Measurements from ENCODE around the gene MYH9. TPM values are rescaled to one million over a fixed set of nuclear protein-coding genes. Genes with fewer than 3 reads are reported as not detected.
"Not testable (repeated sequence)": the region's sequence is repeated elsewhere in the genome, so short reads cannot be mapped to it uniquely, and the experiment has no call there.

The MYH9 gene
- total RNA-seq, 1 experiment from 2014 or later, result 788 TPM

- no TSS peak for BruUV-seq (replicated peaks)
- Histone ChIP-seq H3K27me3 (ENCODE audit: control insufficient read depth, insufficient read depth, low read length) (no peaks in the 10 kb centered on the region), H3K9me3 (ENCODE audit: control insufficient read depth, insufficient read depth, low read depth, low read length) (no peaks in the 10 kb centered on the region), H3K4me1 (ENCODE audit: control insufficient read depth, insufficient read depth, low read length) (peaks cover 6% of the 10 kb centered on the region; the same call in 1 of the 2 replicates), H3K36me3 (ENCODE audit: control insufficient read depth, insufficient read depth, low read length) (no peaks in the 10 kb centered on the region), H3K27ac (ENCODE audit: low read length) (peak overlapping the region; percentile 13; the same call in 1 of the 2 replicates), H3K4me3 (ENCODE audit: low read depth in 2 of 2, low read length in 2 of 2) (no peak overlapping the region)
- DNase-seq (ENCODE audit: low read depth, low spot score) (no peak), ATAC-seq (no peak)
- ChIA-PET CTCF (no interaction called here), POLR2A (no interaction called here)
- in situ Hi-C loops (cut with HindIII; ENCODE audit: low pct_unique_long_range_greater_than_20kb, low sequenced_read_pairs), result no loop called here
- TF ChIP-seq REST (IDR thresholded peaks at IDR 0.05; ENCODE audit: insufficient read depth in 1 of 2, low read depth in 2 of 2, low read length in 1 of 2) (no peak), POLR2AphosphoS5 (IDR thresholded peaks at IDR 0.05; ENCODE audit: low read depth, low read length) (no peak), CTCF (IDR thresholded peaks at IDR 0.05) (no peak), TCF7L2 (IDR thresholded peaks at IDR 0.05; ENCODE audit: low read depth, low read length) (no peak)
- intact Hi-C loops (cut with micrococcal nuclease; ENCODE audit: unreplicated experiment), result no loop called here
Measured at GRCh38 chr22:36395055-36395849, 7.5 kb upstream of the MYH9 start.

GRCh38 chr22:36391638-36392037 lies 3.9 kb upstream of the MYH9 start:
- CTCF ChIA-PET, result no interaction called here
- TF ChIP-seq CTCF (IDR thresholded peaks at IDR 0.05) (no peak), TCF7L2 (IDR thresholded peaks at IDR 0.05; ENCODE audit: low read depth, low read length) (no peak), REST (IDR thresholded peaks at IDR 0.05; ENCODE audit: insufficient read depth in 1 of 2, low read depth in 2 of 2, low read length in 1 of 2) (no peak), SIN3A (IDR thresholded peaks at IDR 0.05; ENCODE audit: borderline replicate concordance, insufficient read depth, low read depth, low read length) (no peak), POLR2AphosphoS5 (IDR thresholded peaks at IDR 0.05; ENCODE audit: low read depth, low read length) (no peak)
- no TSS peak for BruUV-seq (replicated peaks)
- Histone ChIP-seq H3K27me3 (ENCODE audit: control insufficient read depth, insufficient read depth, low read length) (no peaks in the 10 kb centered on the region), H3K4me3 (ENCODE audit: low read depth in 2 of 2, low read length in 2 of 2) (no peak overlapping the region), H3K36me3 (ENCODE audit: control insufficient read depth, insufficient read depth, low read length) (no peaks in the 10 kb centered on the region; the same call in 1 of the 2 replicates), H3K27ac (ENCODE audit: low read length) (no peak overlapping the region), H3K9me3 (ENCODE audit: control insufficient read depth, insufficient read depth, low read depth, low read length) (no peaks in the 10 kb centered on the region), H3K4me1 (ENCODE audit: control insufficient read depth, insufficient read depth, low read length) (peaks cover 6% of the 10 kb centered on the region; the same call in 1 of the 2 replicates)
- ATAC-seq (no peak), DNase-seq (ENCODE audit: low read depth, low spot score) (no peak)
- in situ Hi-C loops (cut with HindIII; ENCODE audit: low pct_unique_long_range_greater_than_20kb, low sequenced_read_pairs) (no loop called here), intact Hi-C loops (cut with micrococcal nuclease; ENCODE audit: unreplicated experiment) (no loop called here)
- POLR2A ChIA-PET, result no interaction called here

GRCh38 chr22:36389122-36389521 lies 1.4 kb upstream of the MYH9 start:
- H3K9me3 ChIP-seq (ENCODE audit: control insufficient read depth, insufficient read depth, low read depth, low read length); H3K4me1 ChIP-seq (ENCODE audit: control insufficient read depth, insufficient read depth, low read length); H3K27me3 ChIP-seq (ENCODE audit: control insufficient read depth, insufficient read depth, low read length); intact Hi-C loops (cut with micrococcal nuclease; ENCODE audit: unreplicated experiment); ATAC-seq; H3K36me3 ChIP-seq (ENCODE audit: control insufficient read depth, insufficient read depth, low read length); CTCF ChIA-PET; BruUV-seq (replicated peaks); POLR2A ChIA-PET; DNase-seq (ENCODE audit: low read depth, low spot score); in situ Hi-C loops (cut with HindIII; ENCODE audit: low pct_unique_long_range_greater_than_20kb, low sequenced_read_pairs): not testable (repeated sequence)
- peak overlapping the region; percentile 57 to 75 for H3K4me3 ChIP-seq (ENCODE audit: low read depth in 2 of 2, low read length in 2 of 2)
- peak overlapping the region; percentile 93 for H3K27ac ChIP-seq (ENCODE audit: low read length)

All from Panc1 (cell line).